TTC549 (cell line): Measurements from ENCODE around the gene GPRC5B.

Experiments
- FAIRE-seq: peaks from 2 replicates; lab custom pipeline; 2012; peaks lifted over from hg19 to GRCh38; lab: Jason Lieb, UNC

Gene GPRC5B

GRCh38 chr16:19810817-19811731 lies 73.6 kb downstream of the GPRC5B start:
- no peak for FAIRE-seq

- no peak for FAIRE-seq
Measured at GRCh38 chr16:19809693-19810092, 75.0 kb downstream of the GPRC5B start.

- FAIRE-seq, result no peak
Measured at GRCh38 chr16:19809121-19809635, 75.5 kb downstream of the GPRC5B start.

GRCh38 chr16:19808061-19808641 lies 76.5 kb downstream of the GPRC5B start:
- no peak for FAIRE-seq
